Muscle of arm (tissue), 12 donors: ENCODE results near the gene ACBD3. TPM values are rescaled to one million over a fixed set of nuclear protein-coding genes. Genes with fewer than 3 reads are reported as not detected.
A peak's percentile ranks its signal among the peaks of the same experiment; 100 is the strongest.

Source experiments
- DNase-seq: peaks from one replicate; pipeline ENCODE4 v3.0.0-alpha.2; 2013
- polyA plus RNA-seq, 12 donors: library from polyadenylated mRNA; unstranded; fragments of 120-200 nt; gene quantifications; one replicate each; pipeline ENCODE4 v1.2.1, GENCODE V29; 2013; ENCODE audit not compliant: insufficient read length in 12 of 12

The ACBD3 gene
- polyA plus RNA-seq, 12 donors = 47.4 to 65.4 (median 53.9) TPM; not detected in 1

GRCh38 chr1:226135709-226136108 lies 50.8 kb downstream of the ACBD3 start:
- no peak for DNase-seq

- no peak for DNase-seq
Observed at GRCh38 chr1:226135059-226135651, 51.4 kb downstream of the ACBD3 start.

- DNase-seq = no peak
Observed at GRCh38 chr1:226134170-226135058, 52.1 kb downstream of the ACBD3 start.

- DNase-seq = no peak
Observed at GRCh38 chr1:226133504-226134123, 52.9 kb downstream of the ACBD3 start.

GRCh38 chr1:226132728-226133503 lies 53.6 kb downstream of the ACBD3 start:
- no peak for DNase-seq

GRCh38 chr1:226131639-226132038 lies 54.9 kb downstream of the ACBD3 start:
- no peak for DNase-seq

- no peak for DNase-seq
Observed at GRCh38 chr1:226129230-226129629, 57.3 kb downstream of the ACBD3 start.

- DNase-seq = no peak
Observed at GRCh38 chr1:226128487-226129075, 58.0 kb downstream of the ACBD3 start.

GRCh38 chr1:226126824-226127569 lies 59.5 kb downstream of the ACBD3 start:
- no peak for DNase-seq

GRCh38 chr1:226125831-226126230 lies 60.7 kb downstream of the ACBD3 start:
- no peak for DNase-seq

- peak; percentile 89 for DNase-seq
Observed at GRCh38 chr1:226125097-226125630, 61.4 kb downstream of the ACBD3 start.

GRCh38 chr1:226123591-226124471 lies 62.7 kb downstream of the ACBD3 start:
- DNase-seq = no peak

- DNase-seq = no peak
Observed at GRCh38 chr1:226123212-226123560, 63.4 kb downstream of the ACBD3 start.

- peak; percentile 67 for DNase-seq
Observed at GRCh38 chr1:226121587-226122400, 64.7 kb downstream of the ACBD3 start.

GRCh38 chr1:226121049-226121586 lies 65.4 kb downstream of the ACBD3 start:
- no peak for DNase-seq

GRCh38 chr1:226120398-226120797 lies 66.1 kb downstream of the ACBD3 start:
- no peak for DNase-seq

GRCh38 chr1:226119169-226119568 lies 67.4 kb downstream of the ACBD3 start:
- DNase-seq = no peak

- DNase-seq = no peak
Observed at GRCh38 chr1:226118357-226118756, 68.2 kb downstream of the ACBD3 start.
